Activated CD4-positive, alpha-beta T cell treated with anti-CD3 and anti-CD28 coated beads, Interleukin-2, amount 50 U/mL, for 16 hours (primary cell): ENCODE measurements around the gene HOXD11.

ENCODE experiments used
- DNase-seq: peaks from one replicate; pipeline ENCODE4 v3.0.0-alpha.2; 2020

The HOXD11 gene

GRCh38 chr2:176136374-176137251, 29.5 kb downstream of the HOXD11 start:
- no peak for DNase-seq

- no peak for DNase-seq
Measured at GRCh38 chr2:176137252-176137580, 30.1 kb downstream of the HOXD11 start.

- no peak for DNase-seq
Measured at GRCh38 chr2:176137906-176138305, 30.8 kb downstream of the HOXD11 start.

- DNase-seq, result no peak
Measured at GRCh38 chr2:176138526-176138922, 31.4 kb downstream of the HOXD11 start.

DNA sequence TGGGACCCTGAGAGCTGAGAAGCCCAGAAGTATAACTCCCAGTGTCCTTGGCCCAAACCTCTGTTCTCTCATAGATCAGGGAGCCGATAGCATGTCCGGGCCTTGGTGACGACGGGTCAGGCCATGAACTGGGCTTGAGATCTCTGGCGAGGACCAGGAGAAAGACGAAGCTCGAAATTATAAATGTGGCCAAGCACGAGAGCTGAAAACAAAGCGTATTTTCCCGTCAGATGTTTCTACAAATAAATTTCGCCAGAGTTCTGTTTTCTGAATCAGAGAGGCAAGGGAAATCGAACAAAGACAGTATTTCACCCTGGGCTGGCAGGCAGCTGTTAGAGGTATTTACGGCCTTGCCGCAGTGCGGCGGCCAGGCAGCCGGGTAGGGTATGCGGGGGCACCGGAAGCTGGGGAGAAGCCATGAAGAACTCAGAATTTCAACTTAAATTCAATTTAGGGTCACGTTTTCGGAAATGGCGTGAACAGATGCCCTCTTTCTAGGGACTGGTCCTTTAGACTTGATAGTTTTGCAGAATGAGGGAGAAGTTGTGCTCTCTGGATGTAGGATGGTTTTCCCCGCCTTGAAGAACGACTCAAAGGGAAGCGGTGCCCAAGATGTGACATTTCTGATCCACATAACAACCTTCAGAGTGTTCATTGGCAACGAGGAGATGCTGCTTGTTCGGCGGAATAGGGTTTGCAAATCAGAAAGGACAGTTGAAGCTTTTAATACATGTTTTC, 32.0 kb downstream of the HOXD11 start:
- DNase-seq, result no peak

GRCh38 chr2:176139661-176140512, 32.8 kb downstream of the HOXD11 start:
- no peak for DNase-seq

GRCh38 chr2:176140513-176141317, 33.6 kb downstream of the HOXD11 start:
- peak; percentile 68 for DNase-seq

DNA sequence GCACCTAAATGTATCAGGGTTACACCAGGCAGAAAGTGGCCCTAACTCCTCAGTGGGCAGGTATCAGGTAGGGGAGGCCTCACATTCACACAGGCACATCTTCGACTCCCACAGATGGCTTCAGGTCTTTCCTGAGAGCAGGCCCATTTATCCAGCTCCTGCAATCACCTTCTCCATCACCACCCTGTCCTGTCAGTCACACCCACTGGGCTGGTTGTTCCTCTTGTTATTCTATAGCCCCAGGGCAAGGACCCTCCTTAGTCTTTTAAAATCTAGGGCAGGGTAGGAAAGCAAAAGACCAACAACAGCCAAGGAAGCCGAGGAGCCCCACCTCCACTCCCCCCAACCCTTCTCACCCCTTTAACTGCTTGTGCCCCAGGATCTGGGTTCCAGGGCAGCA, 35.2 kb downstream of the HOXD11 start:
- no peak for DNase-seq

DNA sequence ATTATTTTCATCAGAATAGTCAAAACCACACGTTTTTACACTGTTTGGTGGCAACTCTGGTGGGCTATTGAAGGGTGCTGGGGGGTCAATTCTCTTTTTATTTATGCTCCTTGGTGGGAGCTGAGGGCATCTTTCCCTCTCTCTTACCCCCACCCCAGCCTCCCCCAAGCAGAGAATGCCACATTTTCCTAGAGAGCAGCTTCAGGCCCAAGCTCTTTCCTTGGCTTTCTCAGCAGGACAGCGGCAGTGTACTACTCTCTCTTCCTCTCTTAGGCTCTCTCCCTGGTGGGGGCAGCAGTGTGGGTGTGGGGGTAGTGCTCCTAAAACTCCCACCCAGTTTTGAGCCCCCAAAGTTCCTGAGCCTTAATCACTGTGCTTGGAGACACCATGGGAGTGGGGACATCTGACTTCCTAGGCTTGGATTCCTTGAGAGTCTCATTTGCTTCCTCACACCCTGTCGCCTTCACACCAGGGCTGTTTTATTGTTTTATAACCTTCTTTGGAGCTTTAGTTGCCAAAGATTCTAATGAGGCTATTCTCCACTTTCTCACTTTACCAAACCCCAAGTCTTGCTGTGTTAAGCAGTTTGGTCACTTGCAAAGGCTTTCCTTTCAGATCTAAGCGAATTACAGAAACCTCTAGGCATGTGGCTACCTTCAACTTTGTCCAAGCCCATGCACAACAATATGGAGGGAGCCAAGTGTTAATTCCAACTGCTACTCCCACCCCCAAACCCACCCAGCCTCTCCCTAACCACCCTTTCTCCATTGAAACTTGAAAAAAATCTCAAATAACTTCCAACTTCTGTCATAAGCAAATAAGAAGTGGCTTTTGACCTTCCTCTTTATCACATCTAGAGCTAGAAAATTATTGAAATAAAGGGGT, 38.2 kb downstream of the HOXD11 start:
- no peak for DNase-seq

DNA sequence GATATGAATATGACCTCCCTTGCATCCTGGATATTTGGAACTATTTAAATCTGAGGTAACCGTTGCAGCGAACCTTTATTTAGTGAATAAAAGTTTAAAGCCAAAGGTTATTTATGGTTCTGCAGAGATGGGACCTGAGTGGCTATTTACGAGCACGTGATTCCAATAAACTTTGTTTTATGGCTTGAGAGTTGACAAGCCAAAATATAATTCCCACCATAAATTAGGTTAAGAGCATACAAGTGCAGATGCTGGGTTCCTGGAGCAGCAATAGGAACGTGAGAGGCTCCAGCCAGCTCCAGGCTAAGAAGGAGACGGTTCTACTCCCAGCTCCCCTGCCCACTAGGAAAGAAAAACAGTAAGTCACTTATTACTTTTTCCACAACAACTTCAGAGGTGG, 39.0 kb downstream of the HOXD11 start:
- no peak for DNase-seq

DNA sequence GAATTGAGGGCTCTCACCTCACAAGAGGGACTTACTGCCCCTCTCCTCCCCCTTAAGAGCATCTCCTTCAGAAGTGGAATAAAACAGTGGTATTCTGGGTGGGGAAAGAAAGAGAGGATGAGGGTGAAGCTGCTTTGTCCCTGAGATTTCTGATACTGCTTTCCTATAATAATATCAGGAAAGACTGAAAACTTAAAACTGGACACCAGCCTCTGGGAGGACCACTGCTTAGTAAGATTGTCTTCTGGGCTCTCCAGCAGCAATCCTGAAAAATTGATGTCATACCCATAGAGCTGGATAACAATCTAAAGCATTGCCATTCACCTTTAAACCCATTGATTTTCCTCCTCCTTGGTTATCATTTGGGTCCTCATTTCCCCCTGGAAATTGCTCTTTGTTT, 39.6 kb downstream of the HOXD11 start:
- DNase-seq, result no peak

DNA sequence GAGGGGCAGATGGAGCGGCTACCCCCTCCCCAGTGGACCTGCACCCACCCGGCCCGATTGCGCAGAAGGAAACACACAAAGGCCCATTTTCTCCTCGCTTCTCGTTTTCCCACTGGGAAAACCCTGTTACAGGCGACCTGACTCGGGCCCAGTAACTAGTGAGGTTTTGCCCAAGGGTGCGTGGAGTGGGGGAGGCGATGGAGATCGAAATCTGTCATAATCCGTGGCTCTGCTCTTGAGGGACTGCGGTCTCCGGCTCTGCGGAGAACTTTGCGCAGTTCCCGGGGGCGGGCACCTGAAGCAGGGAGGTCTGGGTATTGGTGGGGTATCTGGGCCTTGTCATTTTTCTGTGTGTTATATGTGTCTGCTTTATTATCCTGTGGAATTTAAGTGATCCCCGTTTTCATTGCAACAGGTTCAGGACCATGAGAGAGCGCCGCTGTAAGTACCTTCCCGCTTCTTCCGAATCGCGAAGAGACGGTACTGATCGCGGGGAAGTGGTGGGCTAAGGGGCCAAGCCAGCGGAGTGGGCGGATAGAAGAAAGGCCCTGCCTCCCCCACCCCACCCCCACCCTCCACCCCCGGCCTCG, 40.2 kb downstream of the HOXD11 start:
- no peak for DNase-seq

DNA sequence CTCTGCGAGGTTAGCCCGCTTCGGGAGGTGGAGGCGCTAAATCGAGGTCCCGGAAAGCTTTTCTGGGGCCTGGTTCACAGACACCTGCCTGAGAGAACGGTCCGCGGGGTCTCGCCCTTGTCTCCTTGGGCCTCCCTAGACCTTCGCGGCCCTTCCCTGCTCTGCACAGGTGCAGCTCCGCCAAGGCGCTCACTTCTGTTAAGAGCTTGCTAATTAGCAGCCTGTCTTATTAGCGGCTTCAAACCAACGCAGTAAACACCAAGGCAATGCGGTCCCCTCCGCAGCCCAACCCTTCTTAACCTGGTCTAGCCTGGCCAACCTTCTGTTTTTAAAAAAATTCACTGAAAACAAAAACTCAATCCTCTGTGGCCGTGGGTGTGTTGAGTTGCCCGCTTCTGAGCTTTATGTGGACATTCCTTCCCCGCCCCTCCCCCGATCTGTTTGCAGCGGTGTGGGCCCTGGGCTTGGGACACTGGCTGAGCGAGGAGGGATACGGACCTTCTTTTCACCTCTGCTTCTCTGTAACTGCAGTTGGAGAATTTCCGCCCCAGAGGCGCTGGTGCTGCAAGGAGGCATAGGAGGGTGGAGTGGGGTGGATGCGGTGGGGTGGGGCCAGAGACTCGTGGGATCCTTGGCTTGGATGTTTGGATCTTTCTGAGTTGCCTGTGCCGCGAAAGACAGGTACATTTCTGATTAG, 40.9 kb downstream of the HOXD11 start:
- DNase-seq, result no peak

GRCh38 chr2:176148751-176149421, 41.8 kb downstream of the HOXD11 start:
- DNase-seq, result no peak

DNA sequence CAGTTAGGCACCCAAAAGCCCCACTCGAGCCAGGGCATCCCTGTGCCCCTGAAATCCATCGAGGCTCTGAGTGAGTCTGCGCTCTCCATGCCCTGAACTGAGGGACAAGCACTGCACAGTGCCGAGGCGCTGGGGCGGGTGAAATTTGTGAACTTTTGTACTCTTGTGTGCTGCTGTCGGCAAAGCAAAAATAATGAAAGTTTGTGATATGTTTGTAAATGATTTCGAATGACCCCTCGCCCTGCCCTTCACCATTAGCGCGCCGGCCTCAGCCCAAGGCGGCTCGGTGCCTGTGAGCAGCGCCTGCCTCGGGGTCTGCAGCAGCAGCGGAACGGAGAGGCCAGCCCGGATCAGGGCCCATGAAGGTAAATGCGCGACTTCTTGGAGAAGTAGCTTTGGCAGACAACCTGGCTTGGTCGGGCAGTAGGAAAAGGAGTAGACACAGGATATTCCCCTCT, 42.4 kb downstream of the HOXD11 start:
- no peak for DNase-seq

- no peak for DNase-seq
Measured at GRCh38 chr2:176149939-176150583, 43.0 kb downstream of the HOXD11 start.

GRCh38 chr2:176150584-176151441, 43.7 kb downstream of the HOXD11 start:
- DNase-seq, result no peak
